Measurements from ENCODE around the gene USP5. TPM values are rescaled to one million over a fixed set of nuclear protein-coding genes. Genes with fewer than 3 reads are reported as not detected.
"Not testable (repeated sequence)": the region's sequence is repeated elsewhere in the genome, so short reads cannot be mapped to it uniquely, and the experiment has no call there.

USP5 gene
- total RNA-seq, 1 experiment from 2014 or later: 80.2 TPM

- peaks cover 24% of the 10 kb centered on the region for H3K4me1 Mint-ChIP-seq (ENCODE audit: insufficient read depth, unreplicated experiment)
- POLR2A ChIA-PET: interaction anchor here (0.5 to 7.7 kb wide), 35 partner anchors 9 to 535 kb away, joined by 3 to 81 read pairs (median 4); partner anchors contain the start of genes C12orf57, CDCA3, COPS7A and LRRC23
- H3K4me3 Mint-ChIP-seq (ENCODE audit: unreplicated experiment): peak overlapping the region; percentile 91
- intact Hi-C loops (cut with micrococcal nuclease): no loop called here
- CTCF ChIA-PET: interaction anchor here (0.6 to 7.7 kb wide), 43 partner anchors 9 to 824 kb away, joined by 3 to 64 read pairs (median 5); partner anchors contain the start of genes C12orf57, C1S, CDCA3 and MLF2
- H3K36me3 Mint-ChIP-seq (ENCODE audit: insufficient read depth, unreplicated experiment): peaks cover 37% of the 10 kb centered on the region
- peak overlapping the region; percentile 77 for H3K27ac Mint-ChIP-seq (ENCODE audit: low read depth, unreplicated experiment)
- DNase-seq (ENCODE audit: unreplicated experiment): peak; percentile 79
- TF ChIP-seq CTCF (IDR thresholded peaks at IDR 0.05; ENCODE audit: unreplicated experiment): peak; percentile 85
- no peaks in the 10 kb centered on the region for H3K9me3 Mint-ChIP-seq (ENCODE audit: unreplicated experiment)
- TSS peak; percentile 50 for BruUV-seq (replicated peaks)
- H3K27me3 Mint-ChIP-seq (ENCODE audit: insufficient read depth, unreplicated experiment): no peaks in the 10 kb centered on the region
Observed at GRCh38 chr12:6872073-6873048, 20.4 kb downstream of the USP5 start.

GRCh38 chr12:6873094-6874014, 21.4 kb downstream of the USP5 start, which contains the start of gene SPSB2:
Gene SPSB2, minus strand, starts transcription at chr12:6873303. Its CDS starts 402 bp downstream, at chr12:6872901.
- DNase-seq (ENCODE audit: unreplicated experiment): peak; percentile 93
- Mint-ChIP-seq H3K36me3 (ENCODE audit: insufficient read depth, unreplicated experiment) (peaks cover 31% of the 10 kb centered on the region), H3K27me3 (ENCODE audit: insufficient read depth, unreplicated experiment) (no peaks in the 10 kb centered on the region), H3K4me1 (ENCODE audit: insufficient read depth, unreplicated experiment) (peaks cover 24% of the 10 kb centered on the region), H3K27ac (ENCODE audit: low read depth, unreplicated experiment) (peak within 1 kb of the TSS; percentile 77), H3K4me3 (ENCODE audit: unreplicated experiment) (peak within 1 kb of the TSS; percentile 91), H3K9me3 (ENCODE audit: unreplicated experiment) (no peaks in the 10 kb centered on the region)
- POLR2A ChIA-PET: interaction anchor here (0.5 to 7.7 kb wide), 37 partner anchors 8 to 536 kb away, joined by 3 to 81 read pairs (median 4); partner anchors contain the start of genes C12orf57, CDCA3, COPS7A and GPR162
- CTCF ChIA-PET: interaction anchor here (0.6 to 7.7 kb wide), 40 partner anchors 8 to 789 kb away, joined by 3 to 64 read pairs (median 5); partner anchors contain the start of genes C12orf57, C1S, CDCA3 and MLF2
- BruUV-seq (replicated peaks): no TSS peak
- intact Hi-C loops (cut with micrococcal nuclease): no loop called here
- no peak for TF ChIP-seq CTCF (IDR thresholded peaks at IDR 0.05; ENCODE audit: unreplicated experiment)

GRCh38 chr12:6874015-6874368, 22.0 kb downstream of the USP5 start:
- ChIA-PET CTCF (interaction anchor here (0.6 to 7.7 kb wide), 8 partner anchors 8 to 789 kb away, joined by 3 to 64 read pairs (median 4); no protein-coding TSS in a partner anchor), POLR2A (interaction anchor here (0.6 to 7.7 kb wide), 7 partner anchors 17 to 121 kb away, joined by 3 to 81 read pairs (median 14); partner anchors contain the start of genes C12orf57, CDCA3, LRRC23 and RNU7-1)
- H3K36me3 Mint-ChIP-seq (ENCODE audit: insufficient read depth, unreplicated experiment): peaks cover 27% of the 10 kb centered on the region
- H3K27ac Mint-ChIP-seq (ENCODE audit: low read depth, unreplicated experiment); BruUV-seq (replicated peaks); H3K9me3 Mint-ChIP-seq (ENCODE audit: unreplicated experiment); intact Hi-C loops (cut with micrococcal nuclease); DNase-seq (ENCODE audit: unreplicated experiment); H3K27me3 Mint-ChIP-seq (ENCODE audit: insufficient read depth, unreplicated experiment): not testable (repeated sequence)
- peaks cover 20% of the 10 kb centered on the region for H3K4me1 Mint-ChIP-seq (ENCODE audit: insufficient read depth, unreplicated experiment)
- H3K4me3 Mint-ChIP-seq (ENCODE audit: unreplicated experiment): peak overlapping the region; percentile 91

- H3K4me1 Mint-ChIP-seq (ENCODE audit: insufficient read depth, unreplicated experiment); intact Hi-C loops (cut with micrococcal nuclease); H3K4me3 Mint-ChIP-seq (ENCODE audit: unreplicated experiment); H3K27ac Mint-ChIP-seq (ENCODE audit: low read depth, unreplicated experiment); H3K36me3 Mint-ChIP-seq (ENCODE audit: insufficient read depth, unreplicated experiment); BruUV-seq (replicated peaks); H3K27me3 Mint-ChIP-seq (ENCODE audit: insufficient read depth, unreplicated experiment); DNase-seq (ENCODE audit: unreplicated experiment); H3K9me3 Mint-ChIP-seq (ENCODE audit: unreplicated experiment): not testable (repeated sequence)
- POLR2A ChIA-PET: interaction anchor here (1.8 kb wide), 1 partner anchor 11 kb away, joined by 6 read pairs; no protein-coding TSS in a partner anchor
- CTCF ChIA-PET: interaction anchor here (0.6 to 4.0 kb wide), 6 partner anchors 10 to 127 kb away, joined by 3 to 24 read pairs (median 4); partner anchors contain the start of gene MLF2
Observed at GRCh38 chr12:6879824-6880223, 27.9 kb downstream of the USP5 start.

All from MCF 10A (cell line).